Lower lobe of right lung (tissue), 2 donors: ENCODE data around the gene GYS1. TPM values are rescaled to one million over a fixed set of nuclear protein-coding genes. Genes with fewer than 3 reads are reported as not detected.
A peak's percentile ranks its signal among the peaks of the same experiment; 100 is the strongest.

ENCODE experiments used
- ATAC-seq, 2 donors: fragments of 200-7000 bp; cut with Tn5 transposase; one replicate each; pipeline ENCODE4 v1.9.1; 2020 to 2022; ENCODE audit warnings: mild to moderate bottlenecking in 2 of 2, moderate library complexity in 2 of 2
- DNase-seq: peaks from one replicate; pipeline ENCODE4 v3.0.0-alpha.2; 2020
- H3K27ac ChIP-seq: fragments of 200-600 bp; one replicate; pipeline ENCODE4 v1.8.0; 2022
- H3K27me3 ChIP-seq: fragments of 200-600 bp; one replicate; pipeline ENCODE4 v1.8.0; 2022; ENCODE audit warnings: low read depth
- H3K36me3 ChIP-seq: fragments of 200-600 bp; one replicate; pipeline ENCODE4 v1.8.0; 2022; ENCODE audit warnings: mild to moderate bottlenecking
- H3K4me1 ChIP-seq: fragments of 200-600 bp; one replicate; pipeline ENCODE4 v1.8.0; 2022
- H3K4me3 ChIP-seq: fragments of 200-600 bp; one replicate; pipeline ENCODE4 v1.8.0; 2022; ENCODE audit warnings: mild to moderate bottlenecking
- H3K9me3 ChIP-seq: fragments of 200-600 bp; one replicate; pipeline ENCODE4 v1.8.0; 2022
- intact Hi-C: fragments of 100-400 bp; cut with DNase I; formaldehyde crosslinking; loops from one replicate; pipeline ENCODE4 v1.11.0; 2022
- total RNA-seq: library from RNA; stranded (reverse); fragmentation: NEBNext Ultra II Directional; extraction: Animal tissue kit (Norgen Biotek cat#: 25700); gene quantifications from one replicate; pipeline ENCODE4 v1.2.1, GENCODE V29; 2021
- TF ChIP-seq, protein P1 (sequence below): fragments of 200-600 bp; IDR thresholded peaks from one replicate; pipeline ENCODE4 v1.8.0; 2022; ENCODE audit warnings: antibody characterized with exemption, mild to moderate bottlenecking
- donor health status: DM: no; HTN: yes; CAD: no; lungs with severe emphysema.

Gene GYS1
- total RNA-seq, 1 donor from 2014 or later, result 24.8 TPM

DNA sequence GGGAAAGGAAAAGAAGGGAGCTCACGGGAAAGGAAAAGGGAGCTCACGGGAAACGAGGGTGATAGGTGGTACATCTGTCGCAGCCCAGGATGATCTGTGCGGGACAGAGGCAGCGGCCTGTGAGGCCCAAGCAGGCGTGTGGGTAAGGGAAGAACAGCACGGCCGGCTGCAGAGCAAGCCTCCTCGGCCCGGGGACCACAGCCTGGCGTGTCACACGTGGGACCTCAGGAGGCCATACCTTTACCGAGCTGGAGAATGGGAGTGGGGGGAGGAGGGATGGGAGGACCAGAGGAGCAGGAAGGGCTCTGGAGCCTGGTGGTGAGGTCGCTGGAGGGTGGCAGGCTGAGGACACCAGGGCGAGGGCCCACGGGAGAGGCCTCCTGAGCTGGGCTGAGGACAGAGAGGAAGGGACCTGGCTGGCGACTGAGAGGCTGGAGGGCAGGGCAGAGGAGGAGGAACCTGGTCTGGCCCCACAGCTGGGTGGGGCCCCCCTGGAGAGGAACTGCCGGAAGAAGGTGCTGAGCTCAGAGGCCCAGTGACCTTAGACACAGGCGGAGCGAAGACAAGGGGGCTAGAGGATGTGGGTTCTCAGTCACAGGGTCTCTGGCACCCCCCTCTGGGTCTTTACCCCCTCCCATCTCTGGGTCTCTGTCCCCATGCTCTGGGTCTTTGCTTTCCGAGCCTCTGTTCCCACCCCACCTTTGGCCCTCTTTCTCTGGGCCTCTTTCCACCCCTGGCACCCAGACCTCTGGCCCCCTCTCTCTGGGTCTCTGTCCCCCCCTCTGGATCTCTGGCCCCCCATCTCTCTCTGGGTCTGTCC is 30.9 kb downstream of the GYS1 start:
- Histone ChIP-seq H3K4me1 (peaks cover 38% of the 10 kb centered on the region), H3K27me3 (no peaks in the 10 kb centered on the region), H3K36me3 (peaks cover 18% of the 10 kb centered on the region), H3K27ac (peak overlapping the region; percentile 93), H3K9me3 (no peaks in the 10 kb centered on the region), H3K4me3 (peak overlapping the region; percentile 34)
- DNase-seq, result peak; percentile 90
- peak; percentile 50 to 62 for ATAC-seq
- intact Hi-C loops, result no loop called here
- TF ChIP-seq, protein P1, sequence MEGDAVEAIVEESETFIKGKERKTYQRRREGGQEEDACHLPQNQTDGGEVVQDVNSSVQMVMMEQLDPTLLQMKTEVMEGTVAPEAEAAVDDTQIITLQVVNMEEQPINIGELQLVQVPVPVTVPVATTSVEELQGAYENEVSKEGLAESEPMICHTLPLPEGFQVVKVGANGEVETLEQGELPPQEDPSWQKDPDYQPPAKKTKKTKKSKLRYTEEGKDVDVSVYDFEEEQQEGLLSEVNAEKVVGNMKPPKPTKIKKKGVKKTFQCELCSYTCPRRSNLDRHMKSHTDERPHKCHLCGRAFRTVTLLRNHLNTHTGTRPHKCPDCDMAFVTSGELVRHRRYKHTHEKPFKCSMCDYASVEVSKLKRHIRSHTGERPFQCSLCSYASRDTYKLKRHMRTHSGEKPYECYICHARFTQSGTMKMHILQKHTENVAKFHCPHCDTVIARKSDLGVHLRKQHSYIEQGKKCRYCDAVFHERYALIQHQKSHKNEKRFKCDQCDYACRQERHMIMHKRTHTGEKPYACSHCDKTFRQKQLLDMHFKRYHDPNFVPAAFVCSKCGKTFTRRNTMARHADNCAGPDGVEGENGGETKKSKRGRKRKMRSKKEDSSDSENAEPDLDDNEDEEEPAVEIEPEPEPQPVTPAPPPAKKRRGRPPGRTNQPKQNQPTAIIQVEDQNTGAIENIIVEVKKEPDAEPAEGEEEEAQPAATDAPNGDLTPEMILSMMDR, result no peak

GRCh38 chr19:48961673-48962028 is 31.5 kb downstream of the GYS1 start:
- Histone ChIP-seq H3K4me1 (peaks cover 32% of the 10 kb centered on the region), H3K4me3 (peak overlapping the region; percentile 34), H3K27me3 (no peaks in the 10 kb centered on the region), H3K27ac (peak overlapping the region; percentile 93), H3K36me3 (peaks cover 16% of the 10 kb centered on the region), H3K9me3 (no peaks in the 10 kb centered on the region)
- ATAC-seq (no peak), DNase-seq (no peak)
- intact Hi-C loops, result no loop called here
- TF ChIP-seq, protein P1, result no peak

DNA sequence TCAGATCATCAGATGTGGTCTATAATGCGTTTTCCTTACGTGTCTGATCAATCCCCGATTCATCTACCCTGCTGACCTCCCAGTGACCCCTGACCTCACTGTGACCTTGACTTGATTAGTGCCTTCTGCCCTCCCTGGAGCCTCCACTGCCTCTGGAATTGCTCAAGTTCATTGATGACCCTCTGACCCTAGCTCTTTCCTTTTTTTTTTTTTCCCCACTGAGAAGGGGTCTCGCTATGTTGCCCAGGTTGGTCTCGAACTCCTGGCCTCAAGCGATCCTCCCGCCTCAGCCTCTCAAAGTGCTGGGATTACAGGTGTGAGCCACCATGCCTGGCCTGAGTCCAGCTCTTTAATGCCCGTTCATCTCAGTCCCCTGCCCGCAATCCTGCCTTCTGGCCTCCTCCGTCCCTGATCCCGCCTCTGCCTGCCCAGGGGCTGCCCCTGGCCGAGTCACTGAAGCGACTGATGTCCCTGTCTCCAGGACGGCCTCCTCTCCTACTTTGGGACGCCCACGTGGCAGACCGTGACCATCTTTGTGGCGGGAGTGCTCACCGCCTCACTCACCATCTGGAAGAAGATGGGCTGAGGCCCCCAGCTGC is 32.0 kb downstream of the GYS1 start:
- Histone ChIP-seq H3K9me3 (no peaks in the 10 kb centered on the region), H3K4me3 (no peak overlapping the region), H3K36me3 (peaks cover 16% of the 10 kb centered on the region), H3K4me1 (peaks cover 30% of the 10 kb centered on the region), H3K27ac (peak overlapping the region; percentile 24), H3K27me3 (no peaks in the 10 kb centered on the region)
- DNase-seq (no peak), ATAC-seq (no peak)
- TF ChIP-seq, protein P1, result no peak
- intact Hi-C loops, result no loop called here

DNA sequence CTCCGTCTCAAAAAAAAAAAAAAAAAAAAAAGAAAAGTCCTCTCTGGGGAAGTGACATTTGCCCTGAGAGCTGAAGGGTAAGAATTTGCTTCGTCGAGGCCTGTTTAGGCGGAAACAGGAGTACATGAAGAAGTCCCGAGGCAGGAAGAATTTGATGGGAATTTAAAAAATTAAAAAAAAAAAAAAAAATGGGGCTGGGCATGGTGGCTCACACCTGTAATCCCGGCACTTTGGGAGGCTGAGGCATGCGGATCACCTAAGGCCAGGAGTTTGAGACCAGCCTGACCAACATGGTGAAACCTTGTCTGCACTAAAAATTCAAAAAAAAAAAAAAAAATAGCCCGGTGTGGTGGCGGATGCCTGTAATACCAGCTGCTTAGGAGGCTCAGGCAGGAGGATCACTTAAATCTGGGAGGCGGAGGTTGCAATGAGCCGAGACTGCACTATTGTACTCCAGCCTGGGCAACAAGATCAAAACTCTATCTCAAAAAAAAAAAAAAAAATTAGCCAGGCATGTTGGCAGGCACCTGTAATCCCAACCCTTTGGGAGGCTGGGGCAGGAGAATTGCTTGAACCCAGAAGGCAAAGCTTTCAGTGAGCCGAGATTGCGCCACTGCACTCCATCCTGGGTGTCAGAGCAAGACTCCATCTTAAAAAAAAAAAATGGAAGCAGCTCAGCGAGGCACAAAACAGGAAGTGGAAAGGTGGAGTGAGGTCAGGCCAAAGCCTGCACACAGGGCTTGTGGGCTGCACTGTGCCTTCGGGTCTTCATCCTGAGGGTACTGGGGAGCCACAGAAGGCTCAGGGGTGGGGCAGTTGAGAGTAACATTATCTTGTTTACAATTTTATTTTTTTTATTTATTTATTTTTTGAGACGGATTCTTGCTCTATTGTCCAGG is 33.5 kb downstream of the GYS1 start:
- TF ChIP-seq, protein P1, result no peak
- no peak for DNase-seq
- Histone ChIP-seq H3K27ac (no peak overlapping the region), H3K4me3 (no peak overlapping the region), H3K4me1 (peaks cover 39% of the 10 kb centered on the region), H3K36me3 (peaks cover 15% of the 10 kb centered on the region), H3K9me3 (no peaks in the 10 kb centered on the region), H3K27me3 (no peaks in the 10 kb centered on the region)
- intact Hi-C loops, result no loop called here
- ATAC-seq, result no peak

DNA sequence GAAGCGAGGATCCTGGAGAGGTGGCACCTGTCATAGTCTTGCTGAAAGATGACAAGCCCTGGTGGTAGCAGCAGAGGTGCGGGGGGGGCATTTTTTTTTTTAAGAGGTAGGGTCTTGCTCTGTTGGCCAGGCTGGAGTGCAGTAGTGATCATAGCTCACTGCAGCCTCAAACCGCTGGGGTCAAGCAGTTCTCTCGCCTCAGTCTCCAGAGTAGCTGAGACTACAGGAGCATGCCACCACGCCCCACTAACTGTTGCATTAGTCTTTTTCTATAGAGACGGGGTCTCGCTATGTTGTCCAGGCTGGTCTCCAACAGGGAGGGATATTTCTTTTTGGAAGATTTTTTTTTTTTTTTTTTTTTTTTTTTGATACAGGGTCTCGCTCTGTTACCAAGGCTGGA is 35.1 kb downstream of the GYS1 start:
- TF ChIP-seq, protein P1, result no peak
- no peak for ATAC-seq
- DNase-seq, result no peak
- Histone ChIP-seq H3K27me3 (no peaks in the 10 kb centered on the region), H3K9me3 (no peaks in the 10 kb centered on the region), H3K36me3 (peaks cover 15% of the 10 kb centered on the region), H3K4me1 (peaks cover 29% of the 10 kb centered on the region), H3K27ac (no peak overlapping the region), H3K4me3 (no peak overlapping the region)
- intact Hi-C loops, result no loop called here
